Measurements from ENCODE around the gene PRM1.

PRM1 gene

GRCh38 chr16:11314309-11314894 lies 33.3 kb upstream of the PRM1 start:
- no peak overlapping the region for H3K27ac ChIP-seq (ENCODE audit: insufficient read depth, low read length, poor library complexity, severe bottlenecking)
- H3K9me3 ChIP-seq (ENCODE audit: control insufficient read depth, low read length), result no peaks in the 10 kb centered on the region
- no peaks in the 10 kb centered on the region for H3K27me3 ChIP-seq (replicated peaks; ENCODE audit: control insufficient read depth, insufficient read depth, low read length, poor library complexity, severe bottlenecking)
- no peak overlapping the region for H3K4me3 ChIP-seq (ENCODE audit: insufficient read depth, low read depth, low read length, poor library complexity, severe bottlenecking)
- DNase-seq, result no peak
- H3K36me3 ChIP-seq (ENCODE audit: control insufficient read depth, insufficient read depth, low read length), result no peaks in the 10 kb centered on the region
- peaks cover 16% of the 10 kb centered on the region for H3K4me1 ChIP-seq (ENCODE audit: control insufficient read depth, insufficient read depth, low read length, poor library complexity, severe bottlenecking)

GRCh38 chr16:11313493-11314308 lies 32.6 kb upstream of the PRM1 start:
- no peak for DNase-seq
- H3K4me3 ChIP-seq (ENCODE audit: insufficient read depth, low read depth, low read length, poor library complexity, severe bottlenecking), result no peak overlapping the region
- peaks cover 16% of the 10 kb centered on the region for H3K4me1 ChIP-seq (ENCODE audit: control insufficient read depth, insufficient read depth, low read length, poor library complexity, severe bottlenecking)
- no peaks in the 10 kb centered on the region for H3K9me3 ChIP-seq (ENCODE audit: control insufficient read depth, low read length)
- no peaks in the 10 kb centered on the region for H3K27me3 ChIP-seq (replicated peaks; ENCODE audit: control insufficient read depth, insufficient read depth, low read length, poor library complexity, severe bottlenecking)
- no peaks in the 10 kb centered on the region for H3K36me3 ChIP-seq (ENCODE audit: control insufficient read depth, insufficient read depth, low read length)
- no peak overlapping the region for H3K27ac ChIP-seq (ENCODE audit: insufficient read depth, low read length, poor library complexity, severe bottlenecking)

GRCh38 chr16:11312718-11313492 lies 31.8 kb upstream of the PRM1 start:
- no peaks in the 10 kb centered on the region for H3K27me3 ChIP-seq (replicated peaks; ENCODE audit: control insufficient read depth, insufficient read depth, low read length, poor library complexity, severe bottlenecking)
- H3K27ac ChIP-seq (ENCODE audit: insufficient read depth, low read length, poor library complexity, severe bottlenecking), result no peak overlapping the region
- DNase-seq, result peak in 1 of 3 donors; percentile 14
- no peaks in the 10 kb centered on the region for H3K9me3 ChIP-seq (ENCODE audit: control insufficient read depth, low read length)
- no peak overlapping the region for H3K4me3 ChIP-seq (ENCODE audit: insufficient read depth, low read depth, low read length, poor library complexity, severe bottlenecking)
- peaks cover 16% of the 10 kb centered on the region for H3K4me1 ChIP-seq (ENCODE audit: control insufficient read depth, insufficient read depth, low read length, poor library complexity, severe bottlenecking)
- no peaks in the 10 kb centered on the region for H3K36me3 ChIP-seq (ENCODE audit: control insufficient read depth, insufficient read depth, low read length)

- H3K27ac ChIP-seq (ENCODE audit: insufficient read depth, low read length, poor library complexity, severe bottlenecking), result no peak overlapping the region
- H3K4me3 ChIP-seq (ENCODE audit: insufficient read depth, low read depth, low read length, poor library complexity, severe bottlenecking), result no peak overlapping the region
These were observed 29.9 kb upstream of the PRM1 start for GRCh38 chr16:11310997-11311561.

GRCh38 chr16:11310634-11310977 lies 29.5 kb upstream of the PRM1 start:
- no peak for DNase-seq
- no peaks in the 10 kb centered on the region for H3K27me3 ChIP-seq (replicated peaks; ENCODE audit: control insufficient read depth, insufficient read depth, low read length, poor library complexity, severe bottlenecking)
- no peaks in the 10 kb centered on the region for H3K9me3 ChIP-seq (ENCODE audit: control insufficient read depth, low read length)
- H3K27ac ChIP-seq (ENCODE audit: insufficient read depth, low read length, poor library complexity, severe bottlenecking), result no peak overlapping the region
- peaks cover 16% of the 10 kb centered on the region for H3K4me1 ChIP-seq (ENCODE audit: control insufficient read depth, insufficient read depth, low read length, poor library complexity, severe bottlenecking)
- no peak overlapping the region for H3K4me3 ChIP-seq (ENCODE audit: insufficient read depth, low read depth, low read length, poor library complexity, severe bottlenecking)
- H3K36me3 ChIP-seq (ENCODE audit: control insufficient read depth, insufficient read depth, low read length), result no peaks in the 10 kb centered on the region

More at GRCh38 chr16:11310997-11311561, 29.9 kb upstream of the PRM1 start:
- no peaks in the 10 kb centered on the region for H3K36me3 ChIP-seq (ENCODE audit: control insufficient read depth, insufficient read depth, low read length)
- no peak for DNase-seq
- peaks cover 16% of the 10 kb centered on the region for H3K4me1 ChIP-seq (ENCODE audit: control insufficient read depth, insufficient read depth, low read length, poor library complexity, severe bottlenecking)
- H3K27me3 ChIP-seq (replicated peaks; ENCODE audit: control insufficient read depth, insufficient read depth, low read length, poor library complexity, severe bottlenecking), result no peaks in the 10 kb centered on the region
- no peaks in the 10 kb centered on the region for H3K9me3 ChIP-seq (ENCODE audit: control insufficient read depth, low read length)

- Histone ChIP-seq H3K4me3 (ENCODE audit: insufficient read depth, low read depth, low read length, poor library complexity, severe bottlenecking) (no peak overlapping the region), H3K36me3 (ENCODE audit: control insufficient read depth, insufficient read depth, low read length) (no peaks in the 10 kb centered on the region), H3K4me1 (ENCODE audit: control insufficient read depth, insufficient read depth, low read length, poor library complexity, severe bottlenecking) (peaks cover 16% of the 10 kb centered on the region), H3K27me3 (replicated peaks; ENCODE audit: control insufficient read depth, insufficient read depth, low read length, poor library complexity, severe bottlenecking) (no peaks in the 10 kb centered on the region), H3K27ac (ENCODE audit: insufficient read depth, low read length, poor library complexity, severe bottlenecking) (no peak overlapping the region), H3K9me3 (ENCODE audit: control insufficient read depth, low read length) (no peaks in the 10 kb centered on the region)
- no peak for DNase-seq
These were observed 28.9 kb upstream of the PRM1 start for GRCh38 chr16:11309895-11310633.

- H3K4me3 ChIP-seq (ENCODE audit: insufficient read depth, low read depth, low read length, poor library complexity, severe bottlenecking), result no peak overlapping the region
- H3K9me3 ChIP-seq (ENCODE audit: control insufficient read depth, low read length), result no peaks in the 10 kb centered on the region
- no peaks in the 10 kb centered on the region for H3K36me3 ChIP-seq (ENCODE audit: control insufficient read depth, insufficient read depth, low read length)
- H3K27me3 ChIP-seq (replicated peaks; ENCODE audit: control insufficient read depth, insufficient read depth, low read length, poor library complexity, severe bottlenecking), result no peaks in the 10 kb centered on the region
- no peak overlapping the region for H3K27ac ChIP-seq (ENCODE audit: insufficient read depth, low read length, poor library complexity, severe bottlenecking)
- no peak for DNase-seq
- H3K4me1 ChIP-seq (ENCODE audit: control insufficient read depth, insufficient read depth, low read length, poor library complexity, severe bottlenecking), result peaks cover 16% of the 10 kb centered on the region
These were observed 27.6 kb upstream of the PRM1 start for GRCh38 chr16:11308493-11309283.

- no peak overlapping the region for H3K4me3 ChIP-seq (ENCODE audit: insufficient read depth, low read depth, low read length, poor library complexity, severe bottlenecking)
- H3K9me3 ChIP-seq (ENCODE audit: control insufficient read depth, low read length), result no peaks in the 10 kb centered on the region
- H3K36me3 ChIP-seq (ENCODE audit: control insufficient read depth, insufficient read depth, low read length), result no peaks in the 10 kb centered on the region
- peaks cover 16% of the 10 kb centered on the region for H3K4me1 ChIP-seq (ENCODE audit: control insufficient read depth, insufficient read depth, low read length, poor library complexity, severe bottlenecking)
- no peaks in the 10 kb centered on the region for H3K27me3 ChIP-seq (replicated peaks; ENCODE audit: control insufficient read depth, insufficient read depth, low read length, poor library complexity, severe bottlenecking)
- H3K27ac ChIP-seq (ENCODE audit: insufficient read depth, low read length, poor library complexity, severe bottlenecking), result no peak overlapping the region
- DNase-seq, result no peak
These were observed 26.7 kb upstream of the PRM1 start for GRCh38 chr16:11307639-11308492.
